Measurements from ENCODE around the gene RASA3.

DNA sequence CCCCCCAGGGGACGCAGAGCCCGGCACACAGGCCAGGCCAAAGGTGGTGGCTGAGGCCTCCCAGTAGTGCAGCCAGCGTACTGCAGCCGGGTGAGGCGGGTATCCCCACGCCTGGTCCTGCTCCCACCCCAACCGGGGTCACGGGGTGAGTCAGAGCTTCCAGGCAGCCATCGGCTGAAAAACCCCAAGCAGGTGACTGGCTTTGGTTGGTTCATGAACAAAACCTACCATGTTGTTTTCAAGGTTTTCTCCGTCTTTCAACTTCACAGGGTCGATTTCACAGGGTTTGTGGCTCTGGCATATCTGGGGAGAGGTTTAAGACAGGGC, 116.5 kb downstream of the RASA3 start:
- TF ChIP-seq CTCF (conservative IDR thresholded peaks at IDR 0.05) (no peak), EZH2 (IDR thresholded peaks at IDR 0.05; ENCODE audit: low read depth) (no peak)
